ENCODE results near the gene EEF1E1.
"Not testable (repeated sequence)": the region's sequence is repeated elsewhere in the genome, so short reads cannot be mapped to it uniquely, and the experiment has no call there.

GRCh38 chr6:8045769-8046168 is 56.6 kb downstream of the EEF1E1 start:
- TF ChIP-seq POLR2A (IDR thresholded peaks at IDR 0.05; ENCODE audit: low read depth, low read length); TAF1 (IDR thresholded peaks at IDR 0.05; ENCODE audit: borderline replicate concordance, low read depth, low read length); POLR2AphosphoS5 (IDR thresholded peaks at IDR 0.05; ENCODE audit: low read depth, low read length): not testable (repeated sequence)

Measured in GM12892 (cell line).